GM21360 (cell line): ENCODE results near the gene SPINDOC.
"Not testable (repeated sequence)": the region's sequence is repeated elsewhere in the genome, so short reads cannot be mapped to it uniquely, and the experiment has no call there.

Experiments
- ATAC-seq: cut with Tn5 transposase; IDR thresholded peaks from one replicate; pipeline ENCODE4 v1.9.1; 2021; ENCODE audit warnings: mild to moderate bottlenecking, moderate library complexity; ENCODE audit not compliant: unreplicated experiment

SPINDOC gene

GRCh38 chr11:63785823-63786222 is 27.4 kb upstream of the SPINDOC start:
- ATAC-seq, result no peak

DNA sequence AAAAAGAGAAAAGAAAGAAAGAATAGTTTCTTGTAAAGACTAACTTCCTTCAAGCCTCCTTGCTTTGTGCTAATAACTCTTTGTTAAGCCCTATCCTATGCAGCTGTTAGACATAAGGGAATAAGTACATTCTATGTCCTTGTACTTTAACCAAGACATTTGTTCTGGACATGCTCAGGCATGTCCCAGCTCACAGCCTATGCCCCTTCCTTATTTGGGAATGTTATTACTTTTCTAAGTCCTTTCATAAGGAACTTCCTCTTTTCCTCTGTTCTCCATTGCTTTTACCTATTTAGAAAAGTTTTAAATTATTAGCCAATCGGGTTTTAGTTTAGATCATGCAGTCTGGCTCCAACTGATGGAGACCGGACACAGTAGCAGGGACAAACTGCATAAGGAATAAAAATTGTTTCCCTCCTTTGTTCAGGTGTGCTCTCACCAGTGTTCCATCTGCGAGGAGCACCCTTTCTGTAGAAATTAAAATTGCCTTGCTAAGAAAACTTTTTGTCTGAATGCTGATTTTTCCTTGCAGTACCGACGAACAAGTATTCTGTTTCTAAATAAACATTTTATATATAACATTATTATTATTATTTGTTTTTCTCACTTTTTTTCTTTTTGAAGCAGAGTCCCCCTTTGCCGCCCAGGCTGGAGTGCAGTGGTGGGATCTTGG is 21.6 kb upstream of the SPINDOC start:
- no peak for ATAC-seq

DNA sequence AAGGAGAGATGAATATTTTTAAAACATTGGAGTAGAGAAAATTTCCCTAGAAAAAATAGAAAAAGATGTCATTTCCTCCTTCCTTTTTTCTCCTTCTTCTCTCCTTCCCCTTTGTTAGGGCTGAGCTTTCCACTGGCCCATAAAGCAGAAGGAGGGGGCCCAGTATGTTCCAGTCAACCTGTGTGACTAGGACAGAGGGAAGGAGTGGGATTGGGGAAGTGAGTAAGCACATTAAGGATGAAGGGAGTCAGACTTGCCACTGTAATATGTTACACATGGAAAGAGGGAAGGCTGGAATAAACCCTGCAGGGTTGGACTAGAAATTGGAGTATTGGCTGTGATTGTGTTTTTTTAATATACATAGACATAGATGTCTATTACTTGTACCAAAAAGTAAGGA is 20.1 kb upstream of the SPINDOC start:
- no peak for ATAC-seq

- ATAC-seq, result no peak
Observed at GRCh38 chr11:63795066-63795465, 18.2 kb upstream of the SPINDOC start.

DNA sequence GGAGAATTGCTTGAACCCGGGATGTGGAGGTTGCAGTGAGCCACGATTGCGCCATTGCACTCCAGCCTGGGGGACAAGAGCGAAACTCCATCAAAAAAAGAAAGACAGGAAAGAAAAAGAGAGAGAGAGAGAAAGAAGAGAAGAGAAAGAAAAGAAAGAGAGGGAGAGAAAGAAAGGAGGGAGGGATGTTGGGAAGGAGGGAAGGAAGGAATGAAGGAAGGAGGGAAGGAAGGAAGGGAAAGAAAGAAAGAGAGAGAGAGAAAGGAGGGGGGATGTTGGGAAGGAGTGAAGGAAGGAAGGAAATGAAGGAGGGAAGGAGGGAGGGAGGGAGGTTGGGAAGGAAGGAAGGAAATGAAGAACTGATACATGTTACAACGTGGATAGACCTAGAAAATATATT is 12.3 kb upstream of the SPINDOC start:
- no peak for ATAC-seq

DNA sequence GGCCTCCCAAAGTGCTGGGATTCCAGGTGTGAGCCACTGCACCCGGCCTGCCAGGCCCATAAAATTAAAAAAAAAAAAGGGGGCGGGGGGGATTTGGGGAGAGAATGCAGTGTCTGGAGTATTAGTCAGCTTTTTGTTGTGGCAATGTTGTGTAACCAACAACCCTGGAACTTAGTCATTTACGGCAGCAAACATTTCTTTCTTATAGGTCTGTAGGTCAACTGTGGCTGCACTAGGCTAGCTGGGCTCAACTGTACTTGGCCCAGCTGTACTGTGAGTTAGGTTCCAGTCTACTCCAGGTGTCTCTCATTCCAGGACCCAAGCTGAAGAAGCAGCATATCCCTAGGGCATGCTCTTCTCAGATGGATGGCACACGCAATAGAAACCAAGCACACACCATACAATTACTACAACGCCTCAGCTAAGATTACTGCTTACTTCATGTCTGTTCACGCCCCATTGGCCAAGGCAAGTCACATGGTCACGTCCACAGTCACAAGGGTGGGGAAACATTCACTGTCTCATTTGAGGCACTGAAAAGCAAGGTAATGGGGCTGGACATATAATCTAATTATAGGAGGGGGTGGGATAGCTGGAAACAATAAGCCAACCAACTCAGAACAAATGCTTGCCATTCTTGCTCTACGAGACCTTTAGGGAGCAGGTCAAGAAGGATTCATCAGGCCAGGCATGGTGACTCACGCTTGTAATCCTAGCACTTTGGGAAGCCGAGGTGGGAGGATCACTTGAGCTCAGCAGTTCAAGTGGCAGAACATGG is 10.4 kb upstream of the SPINDOC start:
- no peak for ATAC-seq

- no peak for ATAC-seq
Observed at GRCh38 chr11:63804259-63804658, 9.0 kb upstream of the SPINDOC start.

- no peak for ATAC-seq
Observed at GRCh38 chr11:63805844-63806415, 7.3 kb upstream of the SPINDOC start.

- ATAC-seq, result not testable (repeated sequence)
Observed at GRCh38 chr11:63810383-63810782, 2.9 kb upstream of the SPINDOC start.

DNA sequence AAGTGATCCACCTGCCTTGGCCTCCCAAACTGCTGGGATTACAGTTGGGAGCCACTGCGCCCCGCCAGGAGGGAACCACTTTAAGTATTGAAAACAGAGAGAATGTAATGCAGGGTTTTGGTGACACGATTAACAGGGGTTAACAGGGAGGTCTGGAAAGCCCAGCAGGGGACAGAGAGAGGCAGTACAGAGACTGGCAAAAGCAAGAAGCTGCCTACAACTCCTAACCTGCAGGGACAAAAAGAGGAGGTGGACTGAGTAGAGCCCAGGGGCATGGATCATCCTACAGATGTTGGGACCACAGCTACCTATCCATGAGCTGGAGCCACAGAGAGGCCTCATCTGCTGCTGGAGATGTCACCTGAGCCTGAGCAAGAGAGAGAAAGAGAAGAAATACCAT is 1.7 kb upstream of the SPINDOC start:
- no peak for ATAC-seq

- ATAC-seq, result peak; percentile 41
Observed at GRCh38 chr11:63813563-63814382, 517 bp downstream of the SPINDOC start.

DNA sequence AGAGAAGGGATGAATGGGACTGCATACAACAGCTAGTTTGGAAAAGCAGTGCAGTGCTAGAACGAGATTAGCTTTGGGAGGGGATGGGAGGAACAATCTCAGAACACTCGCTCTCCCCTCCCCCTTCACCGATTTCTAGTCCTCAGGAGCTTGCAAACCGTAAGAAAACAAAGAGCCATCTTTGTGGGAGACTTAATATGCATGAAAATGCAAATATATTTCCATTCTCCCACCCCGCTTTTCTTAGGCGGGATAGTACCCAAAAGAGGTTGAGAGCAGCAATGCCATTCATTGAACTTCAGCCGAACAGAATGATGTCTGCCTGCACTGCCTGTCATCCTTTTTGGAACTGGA is 1.1 kb downstream of the SPINDOC start:
- peak; percentile 5 for ATAC-seq

DNA sequence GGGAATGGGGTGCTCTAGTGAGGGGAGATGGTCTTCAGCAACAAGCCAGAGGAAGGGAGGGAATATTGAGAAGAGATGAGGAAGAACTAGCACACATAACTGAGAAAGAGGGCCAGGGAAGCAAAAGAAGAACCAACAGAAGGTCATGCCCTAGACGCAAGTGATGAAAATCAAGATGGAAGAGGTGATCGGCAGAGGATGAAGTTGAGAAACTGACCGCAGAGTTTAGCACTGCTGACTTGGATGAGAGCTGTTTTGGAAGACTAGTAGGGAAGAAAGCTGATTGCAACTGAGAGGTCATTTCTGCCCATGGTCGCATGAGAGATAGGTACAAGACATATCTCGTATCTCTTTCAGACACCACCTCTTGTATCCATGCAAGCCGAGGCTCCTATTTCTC is 2.9 kb downstream of the SPINDOC start:
- no peak for ATAC-seq

GRCh38 chr11:63816732-63817131 is 3.5 kb downstream of the SPINDOC start:
- ATAC-seq, result no peak

DNA sequence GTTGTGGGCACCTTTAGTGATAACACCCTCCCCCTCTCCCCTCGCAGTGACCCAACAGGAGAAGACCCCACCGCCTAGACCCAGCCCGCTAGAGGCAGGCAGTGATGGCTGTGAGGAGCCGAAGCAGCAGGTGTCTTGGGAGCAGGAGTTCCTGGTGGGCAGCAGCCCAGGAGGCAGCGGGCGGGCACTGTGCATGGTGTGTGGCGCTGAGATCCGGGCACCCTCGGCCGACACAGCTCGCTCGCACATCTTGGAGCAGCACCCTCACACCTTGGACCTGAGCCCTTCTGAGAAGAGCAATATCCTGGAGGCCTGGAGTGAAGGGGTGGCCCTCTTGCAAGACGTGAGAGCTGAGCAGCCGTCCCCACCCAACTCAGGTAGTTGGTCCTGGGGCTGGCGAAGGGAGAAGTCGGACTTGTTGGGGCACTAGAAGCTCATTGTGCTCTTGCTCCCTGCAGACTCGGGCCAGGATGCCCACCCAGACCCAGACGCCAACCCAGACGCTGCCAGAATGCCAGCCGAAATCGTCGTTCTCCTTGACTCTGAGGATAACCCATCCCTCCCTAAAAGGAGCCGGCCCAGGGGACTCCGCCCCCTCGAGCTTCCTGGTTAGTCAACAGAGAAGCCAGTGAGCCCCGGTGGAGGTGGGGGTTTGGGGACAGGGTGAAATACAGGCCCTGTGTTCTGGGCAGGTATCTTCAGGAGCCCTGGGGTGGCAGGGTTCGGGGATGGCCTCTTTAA is 4.7 kb downstream of the SPINDOC start:
- ATAC-seq, result no peak

GRCh38 chr11:63818609-63819008 is 5.4 kb downstream of the SPINDOC start:
- no peak for ATAC-seq

DNA sequence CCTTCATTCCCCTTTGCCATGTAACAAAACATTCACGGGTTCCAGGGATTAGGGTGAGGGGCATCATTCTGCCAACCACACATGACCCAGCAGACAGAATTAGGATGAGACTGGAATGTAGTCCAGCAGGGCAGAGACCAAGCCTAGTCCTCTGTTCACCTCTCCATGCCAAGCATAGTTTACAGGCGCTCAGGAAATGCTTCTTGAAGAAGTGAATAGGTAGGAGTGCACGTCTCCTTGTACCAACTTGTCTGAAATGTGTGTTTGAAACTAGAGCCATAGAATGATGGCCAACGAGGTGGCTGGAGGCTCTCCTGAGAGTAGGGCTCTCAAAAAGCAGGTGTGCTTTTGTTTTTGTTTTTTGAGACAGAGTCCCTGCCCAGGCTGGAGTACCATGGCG is 8.2 kb downstream of the SPINDOC start:
- ATAC-seq, result no peak

DNA sequence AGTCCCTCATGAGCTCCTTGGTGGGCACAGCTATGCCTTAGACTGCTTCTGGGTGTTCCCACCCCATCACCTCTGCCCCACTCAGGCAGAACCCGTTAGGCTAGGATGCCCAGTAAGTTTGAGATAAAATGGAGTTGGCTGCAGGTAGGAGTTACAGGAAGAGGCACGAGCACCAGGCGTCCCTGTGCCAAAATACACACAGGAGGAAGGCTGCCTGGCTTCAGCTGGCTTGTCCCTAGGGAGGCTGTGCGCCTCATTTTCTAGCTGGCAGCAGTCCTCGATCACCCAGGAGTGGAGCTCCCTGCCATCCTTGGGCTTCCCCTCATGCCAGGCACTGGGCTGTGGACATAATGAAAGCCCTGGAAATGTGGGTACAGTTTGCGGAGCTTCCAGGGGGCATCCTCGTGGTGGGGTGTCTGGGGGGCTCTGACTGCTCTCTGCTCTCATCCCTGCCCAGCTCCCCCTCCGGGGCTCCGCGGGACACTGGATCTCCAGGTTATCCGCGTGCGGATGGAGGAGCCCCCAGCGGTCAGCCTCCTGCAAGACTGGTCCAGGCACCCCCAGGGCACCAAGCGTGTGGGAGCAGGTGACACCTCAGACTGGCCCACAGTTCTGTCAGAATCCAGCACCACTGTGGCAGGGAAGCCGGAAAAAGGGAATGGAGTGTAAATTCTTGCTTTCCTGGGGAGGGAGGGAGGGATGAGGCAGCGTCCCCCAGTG is 13.4 kb downstream of the SPINDOC start:
- ATAC-seq, result no peak

GRCh38 chr11:63829823-63830489 is 16.7 kb downstream of the SPINDOC start:
- no peak for ATAC-seq

DNA sequence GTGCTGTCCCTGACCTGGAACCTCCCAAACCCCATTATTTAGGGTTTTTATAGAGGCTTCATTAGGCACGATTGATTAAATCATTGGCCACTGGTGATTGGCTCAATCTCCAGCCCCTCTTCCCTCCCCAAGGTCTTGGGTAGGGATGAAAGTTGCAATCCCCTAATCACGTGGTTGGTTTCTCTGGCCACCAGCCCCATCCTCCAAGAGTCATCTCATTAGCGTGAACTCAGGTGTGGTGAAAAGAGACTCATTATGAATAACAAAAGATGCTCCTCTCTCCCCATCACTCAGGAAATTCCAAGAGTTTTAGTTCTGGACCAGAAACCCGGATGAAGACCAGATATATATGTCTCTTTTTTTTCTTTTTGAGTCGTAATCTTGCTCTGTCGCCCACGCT is 18.1 kb downstream of the SPINDOC start:
- no peak for ATAC-seq
